Measurements from ENCODE around the gene LONRF2.

GRCh38 chr2:100344433-100344832, 22.1 kb upstream of the LONRF2 start:
- TF ChIP-seq, protein P1, sequence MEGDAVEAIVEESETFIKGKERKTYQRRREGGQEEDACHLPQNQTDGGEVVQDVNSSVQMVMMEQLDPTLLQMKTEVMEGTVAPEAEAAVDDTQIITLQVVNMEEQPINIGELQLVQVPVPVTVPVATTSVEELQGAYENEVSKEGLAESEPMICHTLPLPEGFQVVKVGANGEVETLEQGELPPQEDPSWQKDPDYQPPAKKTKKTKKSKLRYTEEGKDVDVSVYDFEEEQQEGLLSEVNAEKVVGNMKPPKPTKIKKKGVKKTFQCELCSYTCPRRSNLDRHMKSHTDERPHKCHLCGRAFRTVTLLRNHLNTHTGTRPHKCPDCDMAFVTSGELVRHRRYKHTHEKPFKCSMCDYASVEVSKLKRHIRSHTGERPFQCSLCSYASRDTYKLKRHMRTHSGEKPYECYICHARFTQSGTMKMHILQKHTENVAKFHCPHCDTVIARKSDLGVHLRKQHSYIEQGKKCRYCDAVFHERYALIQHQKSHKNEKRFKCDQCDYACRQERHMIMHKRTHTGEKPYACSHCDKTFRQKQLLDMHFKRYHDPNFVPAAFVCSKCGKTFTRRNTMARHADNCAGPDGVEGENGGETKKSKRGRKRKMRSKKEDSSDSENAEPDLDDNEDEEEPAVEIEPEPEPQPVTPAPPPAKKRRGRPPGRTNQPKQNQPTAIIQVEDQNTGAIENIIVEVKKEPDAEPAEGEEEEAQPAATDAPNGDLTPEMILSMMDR (IDR thresholded peaks at IDR 0.05): no peak
- TF ChIP-seq POLR2A (IDR thresholded peaks at IDR 0.05): no peak

Measured in tibial nerve (tissue), 3 donors.